OCI-LY7 (cell line): ENCODE results near the gene KLK2. TPM values are rescaled to one million over a fixed set of nuclear protein-coding genes. Genes with fewer than 3 reads are reported as not detected.

Experiments
- BruUV-seq: library from RNA; stranded (reverse); fragments of 400-500 nt; replicated peaks from 2 replicates; lab custom pipeline; 2021; lab: Mats Ljungman, UMichigan
- CTCF ChIA-PET: fragments of 300-600 bp; sonication (Branson Sonifier 250); formaldehyde crosslinking; loops from one replicate; lab custom pipeline; 2022; ENCODE audit warnings: antibody characterized with exemption; ENCODE audit not compliant: unreplicated experiment; lab: Charles Lee
- POLR2A ChIA-PET: fragments of 300-600 bp; sonication (Branson Sonifier 250); formaldehyde crosslinking; loops from one replicate; lab custom pipeline; 2022; ENCODE audit warnings: antibody characterized with exemption; lab: Charles Lee
- DNase-seq: peaks from one replicate; pipeline ENCODE4 v3.0.0-alpha.2; 2015; ENCODE audit warnings: low spot score
- H2AFZ ChIP-seq: fragments of 200-600 bp; sonication (generic), shearing (Covaris generic); 2 replicates; pipeline ENCODE4 v1.6.1; 2014; ENCODE audit warnings: mild to moderate bottlenecking, antibody characterized with exemption, low read length, moderate library complexity
- H3K27ac ChIP-seq: fragments of 200-600 bp; sonication (generic); 2 replicates; pipeline ENCODE4 v1.5.1; 2014; ENCODE audit warnings: mixed run types, low read depth, mild to moderate bottlenecking, moderate library complexity, low read length, inconsistent platforms; ENCODE audit not compliant: poor library complexity, severe bottlenecking
- H3K36me3 ChIP-seq: fragments of 200-600 bp; sonication (generic); 2 replicates; pipeline ENCODE4 v1.6.1; 2014; ENCODE audit warnings: mild to moderate bottlenecking, antibody characterized with exemption, low read length, moderate library complexity, mixed read lengths; ENCODE audit not compliant: insufficient read depth
- H3K4me1 ChIP-seq: fragments of 200-600 bp; sonication (generic); 2 replicates; pipeline ENCODE4 v1.5.1; 2014; ENCODE audit warnings: mild to moderate bottlenecking, low read length; ENCODE audit not compliant: insufficient read depth, poor library complexity, severe bottlenecking
- H3K4me2 ChIP-seq: fragments of 200-600 bp; sonication (generic); 2 replicates; pipeline ENCODE4 v1.6.1; 2014; ENCODE audit warnings: mild to moderate bottlenecking, low read length
- H3K4me3 ChIP-seq: fragments of 200-600 bp; sonication (generic); 2 replicates; pipeline ENCODE4 v1.5.1; 2014; ENCODE audit warnings: mild to moderate bottlenecking, low read depth, low read length; ENCODE audit not compliant: poor library complexity, severe bottlenecking
- H3K79me2 ChIP-seq: fragments of 200-600 bp; sonication (generic); 2 replicates; pipeline ENCODE4 v1.6.1; 2016; ENCODE audit warnings: low read depth, mild to moderate bottlenecking, low read length, moderate library complexity, mixed read lengths; ENCODE audit not compliant: insufficient read depth
- H3K9me2 ChIP-seq: fragments of 200-600 bp; sonication (generic); 2 replicates; pipeline ENCODE4 v1.6.1; 2016; ENCODE audit warnings: mild to moderate bottlenecking, low read length, mixed read lengths; ENCODE audit not compliant: insufficient read depth
- H3K9me3 ChIP-seq: fragments of 200-600 bp; sonication (generic); 2 replicates; pipeline ENCODE4 v1.6.1; 2014; ENCODE audit warnings: mild to moderate bottlenecking, mixed run types, low read length, mixed read lengths
- H4K20me1 ChIP-seq: fragments of 200-600 bp; sonication (generic); 2 replicates; pipeline ENCODE4 v1.6.1; 2014; ENCODE audit warnings: mild to moderate bottlenecking, antibody characterized with exemption, low read length, moderate library complexity, mixed read lengths; ENCODE audit not compliant: insufficient read depth
- CTCF ChIP-seq: fragments of 200-600 bp; sonication (generic); conservative IDR thresholded peaks from 2 replicates; pipeline ENCODE4 v1.5.1; 2014; ENCODE audit warnings: mild to moderate bottlenecking, antibody characterized with exemption, low read length, moderate library complexity, mixed read lengths
- EZH2phosphoT487 ChIP-seq: fragments of 200-600 bp; sonication (generic); IDR thresholded peaks from 2 replicates; pipeline ENCODE4 v1.6.1; 2018; ENCODE audit warnings: low read depth, borderline replicate concordance, mild to moderate bottlenecking, mixed run types, antibody characterized with exemption, low read length, moderate library complexity, mixed read lengths
- intact Hi-C: fragments of 100-400 bp; cut with micrococcal nuclease; formaldehyde crosslinking; loops from one replicate; pipeline ENCODE4 v1.10.0; 2022; ENCODE audit not compliant: unreplicated experiment
- total RNA-seq, 2 experiments: library from RNA; depleted of rRNA in 1 of 2; stranded (reverse); fragments of >200 nt in 1 of 2; shearing (Covaris generic) in 1 of 2; gene quantifications; 2 replicates each; pipeline ENCODE4 v1.2.3, GENCODE V29; 2014 to 2022

KLK2 gene
- total RNA-seq, 2 experiments from 2014 or later: not detected

- intact Hi-C loops: no loop called here
- H2AFZ ChIP-seq: no peak overlapping the region
- H4K20me1 ChIP-seq: no peaks in the 10 kb centered on the region
- no peaks in the 10 kb centered on the region for H3K4me1 ChIP-seq
- H3K79me2 ChIP-seq: no peaks in the 10 kb centered on the region
- ChIA-PET POLR2A (no interaction called here), CTCF (no interaction called here)
- no peak overlapping the region for H3K4me3 ChIP-seq
- H3K9me3 ChIP-seq: no peaks in the 10 kb centered on the region
- H3K9me2 ChIP-seq: no peaks in the 10 kb centered on the region
- H3K4me2 ChIP-seq: no peak overlapping the region
- no TSS peak for BruUV-seq
- H3K27ac ChIP-seq: no peak overlapping the region
- TF ChIP-seq CTCF (no peak), EZH2phosphoT487 (no peak)
- H3K36me3 ChIP-seq: no peaks in the 10 kb centered on the region
- DNase-seq: no peak
These were observed 35.1 kb downstream of the KLK2 start for GRCh38 chr19:50908336-50908735.

GRCh38 chr19:50909240-50910070 is 36.2 kb downstream of the KLK2 start:
- Histone ChIP-seq H3K9me3 (no peaks in the 10 kb centered on the region), H3K79me2 (no peaks in the 10 kb centered on the region), H3K4me3 (no peak overlapping the region), H3K27ac (no peak overlapping the region), H2AFZ (no peak overlapping the region), H4K20me1 (no peaks in the 10 kb centered on the region), H3K36me3 (no peaks in the 10 kb centered on the region), H3K9me2 (no peaks in the 10 kb centered on the region), H3K4me2 (peak overlapping the region; percentile 45; the same call in 1 of the 2 replicates), H3K4me1 (no peaks in the 10 kb centered on the region)
- BruUV-seq: no TSS peak
- ChIA-PET POLR2A (no interaction called here), CTCF (interaction anchor here (0.6 kb wide), 1 partner anchor 12 kb away, joined by 8 read pairs; no protein-coding TSS in a partner anchor)
- intact Hi-C loops: no loop called here
- DNase-seq: peak; percentile 52
- no peak for TF ChIP-seq CTCF
- TF ChIP-seq EZH2phosphoT487: no peak

- BruUV-seq: no TSS peak
- Histone ChIP-seq H4K20me1 (no peaks in the 10 kb centered on the region), H3K9me3 (no peaks in the 10 kb centered on the region), H3K36me3 (no peaks in the 10 kb centered on the region), H2AFZ (no peak overlapping the region), H3K4me1 (no peaks in the 10 kb centered on the region), H3K4me2 (no peak overlapping the region), H3K4me3 (no peak overlapping the region), H3K27ac (no peak overlapping the region), H3K79me2 (no peaks in the 10 kb centered on the region), H3K9me2 (no peaks in the 10 kb centered on the region)
- intact Hi-C loops: no loop called here
- TF ChIP-seq CTCF (no peak), EZH2phosphoT487 (no peak)
- POLR2A ChIA-PET: no interaction called here
- no peak for DNase-seq
- CTCF ChIA-PET: no interaction called here
These were observed 37.5 kb downstream of the KLK2 start for GRCh38 chr19:50910722-50911121.
